ENCODE results near the gene COMP.
A peak's percentile ranks its signal among the peaks of the same experiment; 100 is the strongest.
"Not testable (repeated sequence)": the region's sequence is repeated elsewhere in the genome, so short reads cannot be mapped to it uniquely, and the experiment has no call there.

COMP gene

DNA sequence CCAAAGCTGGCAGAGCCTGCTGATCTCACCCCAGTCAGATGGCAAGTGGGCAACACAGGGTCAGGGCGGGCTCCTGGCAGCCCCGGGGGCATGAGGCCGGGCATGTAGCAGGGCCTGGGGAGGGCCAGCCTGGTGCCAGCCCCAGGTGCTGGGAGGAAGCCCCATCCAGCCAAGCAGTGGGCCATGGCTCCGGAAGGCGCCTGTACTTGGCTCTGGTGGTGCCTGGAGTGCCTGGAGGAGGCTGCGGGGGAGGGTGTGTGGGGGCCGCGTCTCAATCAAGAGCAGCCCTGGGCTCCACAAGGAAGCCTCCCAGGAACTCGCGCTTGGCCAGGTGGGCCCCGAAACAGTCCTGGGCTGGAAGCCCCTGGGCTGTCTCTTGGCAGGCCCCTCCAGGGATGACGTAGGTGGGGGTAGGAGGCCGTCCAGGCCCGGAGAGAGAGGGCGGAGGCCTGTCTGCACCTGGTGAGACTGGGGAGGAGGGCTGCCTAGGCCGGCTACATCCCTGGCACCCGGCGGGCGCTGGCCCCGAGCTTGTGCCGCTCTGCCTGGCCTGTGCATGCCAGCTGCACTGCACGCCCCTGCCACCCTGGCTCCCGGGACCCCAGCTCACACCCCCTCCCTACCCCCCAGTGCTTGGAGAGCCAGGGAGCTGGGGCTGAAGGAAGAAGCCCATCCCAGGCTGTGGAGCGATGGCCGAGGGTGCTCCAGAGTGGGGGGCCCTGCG lies 45.9 kb downstream of the COMP start:
- no peak for DNase-seq

- DNase-seq = no peak
Measured at GRCh38 chr19:18743784-18744418, 47.2 kb downstream of the COMP start.

DNA sequence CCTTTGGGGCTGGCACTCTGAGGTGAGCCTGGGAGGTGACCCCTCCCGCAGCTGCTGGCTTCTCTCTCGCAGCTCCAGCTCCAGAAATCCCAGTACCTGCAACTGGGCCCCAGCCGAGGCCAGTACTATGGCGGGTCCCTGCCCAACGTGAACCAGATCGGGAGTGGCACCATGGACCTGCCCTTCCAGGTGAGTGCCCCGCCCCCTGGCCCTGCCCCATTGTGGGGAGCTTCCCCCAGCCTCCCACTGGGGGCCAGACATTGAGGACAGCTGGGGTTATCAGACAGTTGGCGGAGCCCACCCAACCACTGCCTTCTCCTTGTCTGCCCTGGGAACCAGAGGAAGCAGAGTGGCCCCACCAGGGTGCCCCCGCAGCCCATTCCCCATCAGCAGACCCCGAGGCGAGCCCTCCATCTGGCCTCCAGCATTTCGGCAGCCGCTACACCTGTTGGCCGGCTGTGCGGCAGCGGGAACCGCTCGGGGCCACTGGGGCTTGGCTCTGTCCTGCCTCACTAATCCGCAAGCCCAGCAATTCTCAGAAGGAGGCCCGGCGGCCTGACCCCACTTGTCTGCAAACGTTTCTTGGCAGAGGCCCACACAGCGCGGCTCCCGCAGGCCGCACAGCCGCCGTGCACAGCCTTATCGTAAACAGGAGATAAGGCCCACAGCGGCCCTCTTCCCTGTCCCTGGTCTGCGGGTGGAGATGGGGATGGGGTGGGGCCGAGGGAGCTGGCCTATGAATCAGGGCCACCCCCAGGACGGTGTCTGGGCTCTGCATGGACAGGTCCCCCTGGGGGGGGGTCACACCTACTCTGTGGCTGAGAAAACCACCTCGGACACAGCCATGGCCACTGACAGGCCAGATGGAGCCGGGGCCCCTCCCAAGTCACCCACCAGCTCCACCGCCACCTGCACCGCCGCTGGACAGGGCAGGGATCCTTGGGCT lies 48.0 kb downstream of the COMP start:
- DNase-seq = no peak

DNA sequence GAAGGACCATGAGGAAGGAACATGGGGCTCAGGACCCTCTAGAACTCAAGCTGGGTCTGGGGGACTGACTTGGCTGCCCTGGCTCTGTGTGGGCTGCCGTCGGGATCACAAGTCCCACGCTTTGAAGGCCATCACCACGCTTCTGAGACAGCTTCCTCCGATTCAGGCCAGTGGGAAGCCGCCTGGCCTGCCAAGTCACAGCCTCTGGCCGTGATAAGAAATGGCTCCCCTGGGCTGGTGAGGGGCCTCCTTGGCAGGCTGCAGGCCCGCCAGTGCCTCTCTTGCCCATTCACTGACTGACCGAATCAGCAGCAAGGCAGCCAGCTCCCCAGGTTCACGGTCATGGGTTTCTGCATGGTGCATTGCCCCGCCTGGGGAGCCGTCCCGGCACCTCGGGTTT lies 48.8 kb downstream of the COMP start:
- DNase-seq = no peak

GRCh38 chr19:18741124-18742121 lies 49.7 kb downstream of the COMP start:
- peak; percentile 79 for DNase-seq

GRCh38 chr19:18738961-18739690 lies 52.0 kb downstream of the COMP start:
- DNase-seq = no peak

- no peak for DNase-seq
Measured at GRCh38 chr19:18737954-18738351, 53.2 kb downstream of the COMP start.

GRCh38 chr19:18737337-18737953 lies 53.7 kb downstream of the COMP start:
- no peak for DNase-seq

- no peak for DNase-seq
Measured at GRCh38 chr19:18736415-18737336, 54.4 kb downstream of the COMP start.

GRCh38 chr19:18735752-18736151 lies 55.4 kb downstream of the COMP start:
- DNase-seq = no peak

GRCh38 chr19:18735324-18735723 lies 55.8 kb downstream of the COMP start:
- no peak for DNase-seq

GRCh38 chr19:18733762-18734332 lies 57.3 kb downstream of the COMP start:
- not testable (repeated sequence) for DNase-seq

- no peak for DNase-seq
Measured at GRCh38 chr19:18733196-18733647, 57.9 kb downstream of the COMP start.
